ENCODE measurements around the gene UTP18.

DNA sequence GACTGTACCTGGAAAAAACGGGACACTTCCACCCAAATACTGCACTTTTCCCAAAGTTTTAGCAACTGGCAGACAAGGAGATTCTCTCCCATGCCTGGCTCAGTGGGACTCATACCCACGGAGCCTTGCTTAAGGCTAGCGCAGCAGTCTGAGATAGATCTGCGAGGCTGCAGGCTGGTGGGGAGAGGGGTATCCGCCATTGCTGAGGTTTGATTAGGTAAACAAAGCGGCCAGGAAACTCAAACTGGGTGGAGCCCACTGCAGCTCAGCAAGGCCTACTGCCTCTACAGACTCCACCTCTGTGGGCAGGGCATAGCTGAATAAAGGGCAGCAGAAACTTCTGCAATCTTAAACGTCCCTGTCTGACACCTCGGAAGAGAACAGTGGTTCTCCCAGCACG is 44.8 kb downstream of the UTP18 start:
- TF ChIP-seq, protein P1, sequence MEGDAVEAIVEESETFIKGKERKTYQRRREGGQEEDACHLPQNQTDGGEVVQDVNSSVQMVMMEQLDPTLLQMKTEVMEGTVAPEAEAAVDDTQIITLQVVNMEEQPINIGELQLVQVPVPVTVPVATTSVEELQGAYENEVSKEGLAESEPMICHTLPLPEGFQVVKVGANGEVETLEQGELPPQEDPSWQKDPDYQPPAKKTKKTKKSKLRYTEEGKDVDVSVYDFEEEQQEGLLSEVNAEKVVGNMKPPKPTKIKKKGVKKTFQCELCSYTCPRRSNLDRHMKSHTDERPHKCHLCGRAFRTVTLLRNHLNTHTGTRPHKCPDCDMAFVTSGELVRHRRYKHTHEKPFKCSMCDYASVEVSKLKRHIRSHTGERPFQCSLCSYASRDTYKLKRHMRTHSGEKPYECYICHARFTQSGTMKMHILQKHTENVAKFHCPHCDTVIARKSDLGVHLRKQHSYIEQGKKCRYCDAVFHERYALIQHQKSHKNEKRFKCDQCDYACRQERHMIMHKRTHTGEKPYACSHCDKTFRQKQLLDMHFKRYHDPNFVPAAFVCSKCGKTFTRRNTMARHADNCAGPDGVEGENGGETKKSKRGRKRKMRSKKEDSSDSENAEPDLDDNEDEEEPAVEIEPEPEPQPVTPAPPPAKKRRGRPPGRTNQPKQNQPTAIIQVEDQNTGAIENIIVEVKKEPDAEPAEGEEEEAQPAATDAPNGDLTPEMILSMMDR (IDR thresholded peaks at IDR 0.05), result no peak
- no peak for TF ChIP-seq POLR2AphosphoS5 (IDR thresholded peaks at IDR 0.05)
- no peak for TF ChIP-seq EP300 (IDR thresholded peaks at IDR 0.05)
- no peak for TF ChIP-seq POLR2A (IDR thresholded peaks at IDR 0.05)
